ENCODE measurements around the gene UGT1A10.

Gene UGT1A10

GRCh38 chr2:233760043-233760442 is 123.8 kb downstream of the UGT1A10 start, which contains the start of gene UGT1A1:
UGT1A1 (plus strand) TSS chr2:233760270; CDS start chr2:233760288, 18 bp downstream.
- DNase-seq (ENCODE audit: extremely low read depth, low read depth): no peak
- no peak for TF ChIP-seq CTCF (IDR thresholded peaks at IDR 0.05; ENCODE audit: low read depth, low read length)

- DNase-seq (ENCODE audit: extremely low read depth, low read depth): no peak
- TF ChIP-seq CTCF (IDR thresholded peaks at IDR 0.05; ENCODE audit: low read depth, low read length): no peak
Measured at GRCh38 chr2:233761040-233761769, 125.0 kb downstream of the UGT1A10 start.

- no peak for TF ChIP-seq CTCF (IDR thresholded peaks at IDR 0.05; ENCODE audit: low read depth, low read length)
- DNase-seq (ENCODE audit: extremely low read depth, low read depth): peak; percentile 20
Measured at GRCh38 chr2:233764264-233764663, 128.0 kb downstream of the UGT1A10 start.

- no peak for TF ChIP-seq CTCF (IDR thresholded peaks at IDR 0.05; ENCODE audit: low read depth, low read length)
- DNase-seq (ENCODE audit: extremely low read depth, low read depth): no peak
Measured at GRCh38 chr2:233764761-233765160, 128.5 kb downstream of the UGT1A10 start.

- no peak for TF ChIP-seq CTCF (IDR thresholded peaks at IDR 0.05; ENCODE audit: low read depth, low read length)
- DNase-seq (ENCODE audit: extremely low read depth, low read depth): no peak
Measured at GRCh38 chr2:233766416-233766815, 130.2 kb downstream of the UGT1A10 start.

GRCh38 chr2:233768076-233768475 is 131.8 kb downstream of the UGT1A10 start:
- no peak for DNase-seq (ENCODE audit: extremely low read depth, low read depth)
- TF ChIP-seq CTCF (IDR thresholded peaks at IDR 0.05; ENCODE audit: low read depth, low read length): no peak

GRCh38 chr2:233769260-233769659 is 133.0 kb downstream of the UGT1A10 start:
- no peak for DNase-seq (ENCODE audit: extremely low read depth, low read depth)
- no peak for TF ChIP-seq CTCF (IDR thresholded peaks at IDR 0.05; ENCODE audit: low read depth, low read length)
